Karpas-422 (cell line): ENCODE data around the gene MYLK3. TPM values are rescaled to one million over a fixed set of nuclear protein-coding genes. Genes with fewer than 3 reads are reported as not detected.

ENCODE experiments used
- DNase-seq: peaks from one replicate; pipeline ENCODE4 v3.0.0-alpha.2; 2015
- H2AFZ ChIP-seq: fragments of 200-600 bp; sonication (generic); 2 replicates; pipeline ENCODE4 v1.6.1; 2014; ENCODE audit warnings: antibody characterized with exemption, low read length, mixed read lengths
- H3K27ac ChIP-seq: fragments of 200-600 bp; sonication (generic); 2 replicates; pipeline ENCODE4 v1.5.1; 2014; ENCODE audit warnings: mild to moderate bottlenecking, low read length, moderate library complexity
- H3K27me3 ChIP-seq: fragments of 200-600 bp; sonication (generic); 2 replicates; pipeline ENCODE4 v1.6.1; 2014; ENCODE audit warnings: low read length, mixed read lengths
- H3K36me3 ChIP-seq: fragments of 200-600 bp; sonication (generic); 2 replicates; pipeline ENCODE4 v1.6.1; 2014; ENCODE audit warnings: low read length, mixed read lengths; ENCODE audit not compliant: insufficient read depth
- H3K4me1 ChIP-seq: fragments of 200-600 bp; sonication (generic); 2 replicates; pipeline ENCODE4 v1.6.1; 2014; ENCODE audit warnings: mild to moderate bottlenecking, low read length, mixed read lengths
- H3K4me2 ChIP-seq: fragments of 200-600 bp; sonication (generic); 2 replicates; pipeline ENCODE4 v1.6.1; 2014; ENCODE audit warnings: low read length, low read depth, mild to moderate bottlenecking; ENCODE audit not compliant: poor library complexity, severe bottlenecking
- H3K4me3 ChIP-seq: fragments of 200-600 bp; sonication (generic); 2 replicates; pipeline ENCODE4 v1.5.1; 2014; ENCODE audit warnings: mild to moderate bottlenecking, antibody characterized with exemption, low read length, mixed read lengths
- H3K79me2 ChIP-seq: fragments of 200-600 bp; sonication (generic); 2 replicates; pipeline ENCODE4 v1.6.1; 2014; ENCODE audit warnings: mild to moderate bottlenecking, low read length, mixed read lengths
- H3K9ac ChIP-seq: fragments of 200-600 bp; sonication (generic); 2 replicates; pipeline ENCODE4 v1.6.0; 2014; ENCODE audit warnings: low read length
- H3K9me2 ChIP-seq: fragments of 200-600 bp; sonication (generic), shearing (Covaris generic); replicated peaks from 2 replicates; pipeline ENCODE4 v1.6.0; 2014; ENCODE audit warnings: mild to moderate bottlenecking, low read length, moderate library complexity; ENCODE audit not compliant: insufficient read depth
- H3K9me3 ChIP-seq: fragments of 300-700, 200-600 bp; sonication (generic); 2 replicates; pipeline ENCODE4 v1.6.1; 2014; ENCODE audit warnings: low read length, mixed read lengths
- H4K20me1 ChIP-seq: fragments of 200-600 bp; sonication (generic); 2 replicates; pipeline ENCODE4 v1.6.1; 2014; ENCODE audit warnings: mild to moderate bottlenecking, antibody characterized with exemption, low read length, low read depth; ENCODE audit not compliant: insufficient read depth
- total RNA-seq: library from RNA; depleted of rRNA; stranded (reverse); fragments of >200 nt; shearing (Covaris generic); gene quantifications from 2 replicates; pipeline ENCODE4 v1.2.3, GENCODE V29; 2014; ENCODE audit warnings: low replicate concordance

Gene MYLK3
- total RNA-seq, 1 experiment from 2014 or later, result 1.3 TPM

GRCh38 chr16:46729326-46729995, 18.7 kb downstream of the MYLK3 start:
- DNase-seq, result no peak
- Histone ChIP-seq H3K27me3 (no peaks in the 10 kb centered on the region; the same call in 1 of the 2 replicates), H3K4me3 (no peak overlapping the region), H3K4me1 (no peaks in the 10 kb centered on the region), H2AFZ (no peak overlapping the region), H3K36me3 (no peaks in the 10 kb centered on the region), H3K79me2 (no peaks in the 10 kb centered on the region), H3K9ac (no peak overlapping the region), H3K4me2 (no peak overlapping the region), H4K20me1 (no peaks in the 10 kb centered on the region), H3K27ac (no peak overlapping the region), H3K9me2 (no peaks in the 10 kb centered on the region), H3K9me3 (peaks cover 11% of the 10 kb centered on the region)

GRCh38 chr16:46728806-46729205, 19.3 kb downstream of the MYLK3 start:
- Histone ChIP-seq H3K36me3 (no peaks in the 10 kb centered on the region), H3K4me1 (no peaks in the 10 kb centered on the region), H3K79me2 (no peaks in the 10 kb centered on the region), H3K4me3 (no peak overlapping the region), H3K4me2 (no peak overlapping the region), H4K20me1 (no peaks in the 10 kb centered on the region), H2AFZ (no peak overlapping the region), H3K27me3 (no peaks in the 10 kb centered on the region; the same call in 1 of the 2 replicates), H3K9ac (no peak overlapping the region), H3K9me3 (peaks cover 13% of the 10 kb centered on the region), H3K27ac (no peak overlapping the region), H3K9me2 (no peaks in the 10 kb centered on the region)
- no peak for DNase-seq

GRCh38 chr16:46727630-46728029, 20.5 kb downstream of the MYLK3 start:
- Histone ChIP-seq H3K4me1 (no peaks in the 10 kb centered on the region), H3K9me2 (no peaks in the 10 kb centered on the region), H3K79me2 (no peaks in the 10 kb centered on the region), H3K4me2 (no peak overlapping the region), H2AFZ (no peak overlapping the region), H3K9me3 (peaks cover 17% of the 10 kb centered on the region), H4K20me1 (no peaks in the 10 kb centered on the region), H3K4me3 (no peak overlapping the region), H3K27ac (no peak overlapping the region), H3K9ac (no peak overlapping the region), H3K27me3 (no peaks in the 10 kb centered on the region; the same call in 1 of the 2 replicates), H3K36me3 (no peaks in the 10 kb centered on the region)
- DNase-seq, result no peak

GRCh38 chr16:46727184-46727583, 21.0 kb downstream of the MYLK3 start:
- Histone ChIP-seq H3K27ac (no peak overlapping the region), H3K4me2 (no peak overlapping the region), H3K4me3 (no peak overlapping the region), H3K9ac (no peak overlapping the region), H3K4me1 (no peaks in the 10 kb centered on the region), H4K20me1 (no peaks in the 10 kb centered on the region), H2AFZ (no peak overlapping the region), H3K9me3 (peaks cover 17% of the 10 kb centered on the region), H3K36me3 (no peaks in the 10 kb centered on the region), H3K79me2 (no peaks in the 10 kb centered on the region), H3K27me3 (no peaks in the 10 kb centered on the region; the same call in 1 of the 2 replicates), H3K9me2 (no peaks in the 10 kb centered on the region)
- no peak for DNase-seq

GRCh38 chr16:46721885-46722284, 26.3 kb downstream of the MYLK3 start:
- Histone ChIP-seq H3K79me2 (no peaks in the 10 kb centered on the region), H3K4me1 (no peaks in the 10 kb centered on the region), H4K20me1 (no peaks in the 10 kb centered on the region), H2AFZ (no peak overlapping the region), H3K9ac (no peak overlapping the region), H3K27ac (no peak overlapping the region), H3K36me3 (no peaks in the 10 kb centered on the region), H3K9me3 (peaks cover 17% of the 10 kb centered on the region), H3K9me2 (no peaks in the 10 kb centered on the region), H3K4me2 (no peak overlapping the region), H3K27me3 (no peaks in the 10 kb centered on the region; the same call in 1 of the 2 replicates), H3K4me3 (no peak overlapping the region)
- no peak for DNase-seq

GRCh38 chr16:46720619-46721018, 27.5 kb downstream of the MYLK3 start:
- Histone ChIP-seq H3K27ac (no peak overlapping the region), H4K20me1 (no peaks in the 10 kb centered on the region), H3K9me3 (peaks cover 15% of the 10 kb centered on the region), H3K9ac (no peak overlapping the region), H3K4me3 (no peak overlapping the region), H2AFZ (no peak overlapping the region), H3K27me3 (no peaks in the 10 kb centered on the region; the same call in 1 of the 2 replicates), H3K9me2 (no peaks in the 10 kb centered on the region), H3K4me1 (no peaks in the 10 kb centered on the region), H3K4me2 (no peak overlapping the region), H3K36me3 (no peaks in the 10 kb centered on the region), H3K79me2 (no peaks in the 10 kb centered on the region)
- DNase-seq, result no peak

- Histone ChIP-seq H2AFZ (no peak overlapping the region), H3K4me3 (no peak overlapping the region), H3K27ac (no peak overlapping the region), H3K36me3 (no peaks in the 10 kb centered on the region), H3K4me2 (no peak overlapping the region), H3K9me2 (no peaks in the 10 kb centered on the region), H4K20me1 (no peaks in the 10 kb centered on the region), H3K4me1 (no peaks in the 10 kb centered on the region), H3K79me2 (no peaks in the 10 kb centered on the region), H3K9ac (no peak overlapping the region), H3K27me3 (no peaks in the 10 kb centered on the region; the same call in 1 of the 2 replicates), H3K9me3 (peaks cover 6% of the 10 kb centered on the region)
- DNase-seq, result no peak
Measured at GRCh38 chr16:46719528-46719927, 28.6 kb downstream of the MYLK3 start.

GRCh38 chr16:46718214-46718613, 29.9 kb downstream of the MYLK3 start:
- H3K27ac ChIP-seq, result no peak overlapping the region
- H3K9ac ChIP-seq, result no peak overlapping the region
- H4K20me1 ChIP-seq, result no peaks in the 10 kb centered on the region
- no peaks in the 10 kb centered on the region for H3K27me3 ChIP-seq
- H2AFZ ChIP-seq, result no peak overlapping the region
- peaks cover 8% of the 10 kb centered on the region for H3K4me1 ChIP-seq
- no peak overlapping the region for H3K4me2 ChIP-seq
- H3K36me3 ChIP-seq, result no peaks in the 10 kb centered on the region
- H3K9me3 ChIP-seq, result peaks cover 1% of the 10 kb centered on the region; the same call in 1 of the 2 replicates
- no peak overlapping the region for H3K4me3 ChIP-seq
- DNase-seq, result no peak
- H3K9me2 ChIP-seq, result no peaks in the 10 kb centered on the region
- no peaks in the 10 kb centered on the region for H3K79me2 ChIP-seq
